GM18870 (cell line): Measurements from ENCODE around the gene SLC7A11.
A peak's percentile ranks its signal among the peaks of the same experiment; 100 is the strongest.

Source experiments
- ATAC-seq: cut with Tn5 transposase; IDR thresholded peaks from one replicate; pipeline ENCODE4 v1.9.1; 2021; ENCODE audit warnings: moderate library complexity; ENCODE audit not compliant: unreplicated experiment

Gene SLC7A11

GRCh38 chr4:138242076-138242833 lies at the start of gene SLC7A11:
Gene SLC7A11 (minus strand): TSS chr4:138242349. CDS start chr4:138242069, 280 bp downstream.
- peak; percentile 99 for ATAC-seq

- no peak for ATAC-seq
These were observed 49.3 kb upstream of the SLC7A11 start for GRCh38 chr4:138291431-138291830.

GRCh38 chr4:138290805-138291204 lies 48.7 kb upstream of the SLC7A11 start:
- ATAC-seq: no peak

GRCh38 chr4:138279286-138279685 lies 37.1 kb upstream of the SLC7A11 start:
- no peak for ATAC-seq

GRCh38 chr4:138277133-138277532 lies 35.0 kb upstream of the SLC7A11 start:
- no peak for ATAC-seq

- ATAC-seq: no peak
These were observed 33.9 kb upstream of the SLC7A11 start for GRCh38 chr4:138275963-138276621.

- ATAC-seq: no peak
These were observed 33.1 kb upstream of the SLC7A11 start for GRCh38 chr4:138275216-138275615.

GRCh38 chr4:138269175-138269574 lies 27.0 kb upstream of the SLC7A11 start:
- ATAC-seq: no peak

- no peak for ATAC-seq
These were observed 25.7 kb upstream of the SLC7A11 start for GRCh38 chr4:138267835-138268234.

GRCh38 chr4:138266948-138267347 lies 24.8 kb upstream of the SLC7A11 start:
- no peak for ATAC-seq

GRCh38 chr4:138263247-138263816 lies 21.2 kb upstream of the SLC7A11 start:
- no peak for ATAC-seq

- no peak for ATAC-seq
These were observed 20.3 kb upstream of the SLC7A11 start for GRCh38 chr4:138262469-138262868.

- no peak for ATAC-seq
These were observed 19.9 kb upstream of the SLC7A11 start for GRCh38 chr4:138262030-138262429.

- no peak for ATAC-seq
These were observed 17.7 kb upstream of the SLC7A11 start for GRCh38 chr4:138259824-138260223.

- no peak for ATAC-seq
These were observed 17.1 kb upstream of the SLC7A11 start for GRCh38 chr4:138259271-138259670.

GRCh38 chr4:138256608-138257007 lies 14.5 kb upstream of the SLC7A11 start:
- no peak for ATAC-seq

- ATAC-seq: no peak
These were observed 13.9 kb upstream of the SLC7A11 start for GRCh38 chr4:138255917-138256597.

- no peak for ATAC-seq
These were observed 10.4 kb upstream of the SLC7A11 start for GRCh38 chr4:138252551-138252950.

GRCh38 chr4:138251938-138252337 lies 9.8 kb upstream of the SLC7A11 start:
- no peak for ATAC-seq

GRCh38 chr4:138249132-138249531 lies 7.0 kb upstream of the SLC7A11 start:
- no peak for ATAC-seq

- ATAC-seq: no peak
These were observed 5.9 kb upstream of the SLC7A11 start for GRCh38 chr4:138248058-138248457.

GRCh38 chr4:138247643-138248042 lies 5.5 kb upstream of the SLC7A11 start:
- no peak for ATAC-seq
